NCI-H460 (cell line): ENCODE results near the gene ZNF672. TPM values are rescaled to one million over a fixed set of nuclear protein-coding genes. Genes with fewer than 3 reads are reported as not detected.
A peak's percentile ranks its signal among the peaks of the same experiment; 100 is the strongest.
"Not testable (repeated sequence)": the region's sequence is repeated elsewhere in the genome, so short reads cannot be mapped to it uniquely, and the experiment has no call there.

Experiments used
- DNase-seq: peaks from one replicate; pipeline ENCODE4 v3.0.0-alpha.2; 2016; ENCODE audit warnings: low read depth; ENCODE audit errors: extremely low read depth
- polyA plus RNA-seq: library from polyadenylated mRNA; depleted of rRNA; stranded (reverse); fragments of >200 nt; gene quantifications from 2 replicates; pipeline ENCODE4 v1.2.3, GENCODE V29; 2014; cell fraction: nucleus; rRNA removed
- total RNA-seq: library from RNA; depleted of rRNA; stranded (reverse); fragments of >200 nt; shearing (Covaris generic); gene quantifications from 2 replicates; pipeline ENCODE4 v1.2.3, GENCODE V29; 2014; rRNA removed

The ZNF672 gene
- total RNA-seq = 33.0 and 38.6 TPM in 2 replicates
- polyA plus RNA-seq = 36.9 and 49.5 TPM in 2 replicates

- DNase-seq = peak; percentile 100
These were observed at the start of gene ZNF672 for GRCh38 chr1:248837781-248838356. Gene ZNF672, plus strand, starts transcription at chr1:248838224. Its CDS starts 9,051 bp downstream, at chr1:248847275.

- DNase-seq = no peak
These were observed 49.7 kb upstream of the ZNF672 start for GRCh38 chr1:248788327-248788726.

- not testable (repeated sequence) for DNase-seq
These were observed 48.7 kb upstream of the ZNF672 start for GRCh38 chr1:248789337-248789736.

GRCh38 chr1:248790456-248790855, 47.6 kb upstream of the ZNF672 start:
- DNase-seq = no peak

GRCh38 chr1:248791010-248791409, 47.0 kb upstream of the ZNF672 start:
- DNase-seq = no peak

- DNase-seq = no peak
These were observed 45.7 kb upstream of the ZNF672 start for GRCh38 chr1:248792342-248792741.

GRCh38 chr1:248793592-248793991, 44.4 kb upstream of the ZNF672 start:
- no peak for DNase-seq

- DNase-seq = not testable (repeated sequence)
These were observed 43.4 kb upstream of the ZNF672 start for GRCh38 chr1:248794663-248795062.

GRCh38 chr1:248798791-248799190, 39.2 kb upstream of the ZNF672 start:
- no peak for DNase-seq

GRCh38 chr1:248800459-248800858, 37.6 kb upstream of the ZNF672 start:
- DNase-seq = no peak

- no peak for DNase-seq
These were observed 35.6 kb upstream of the ZNF672 start for GRCh38 chr1:248802454-248802853.

GRCh38 chr1:248803501-248803900, 34.5 kb upstream of the ZNF672 start:
- not testable (repeated sequence) for DNase-seq

GRCh38 chr1:248804771-248805681, 33.0 kb upstream of the ZNF672 start:
- DNase-seq = no peak

GRCh38 chr1:248805876-248806275, 32.1 kb upstream of the ZNF672 start:
- DNase-seq = no peak

- peak; percentile 51 for DNase-seq
These were observed 30.8 kb upstream of the ZNF672 start for GRCh38 chr1:248807067-248807737.

GRCh38 chr1:248808876-248809275, 29.1 kb upstream of the ZNF672 start:
- DNase-seq = no peak

- no peak for DNase-seq
These were observed 27.9 kb upstream of the ZNF672 start for GRCh38 chr1:248810000-248810726.

GRCh38 chr1:248810727-248811513, 27.1 kb upstream of the ZNF672 start:
- DNase-seq = no peak

GRCh38 chr1:248811514-248812490, 26.2 kb upstream of the ZNF672 start:
- no peak for DNase-seq
